AG09309 (cell line): Measurements from ENCODE around the gene ACOX2.
A peak's percentile ranks its signal among the peaks of the same experiment; 100 is the strongest.

ENCODE experiments used
- DNase-seq: peaks from one replicate; pipeline ENCODE4 v3.0.0-alpha.2; 2010; ENCODE audit warnings: low read depth
- H3K4me3 ChIP-seq: 2 replicates; pipeline ENCODE4 v1.5.1; 2011; ENCODE audit warnings: mild to moderate bottlenecking, low read depth, low read length, moderate library complexity; ENCODE audit not compliant: control insufficient read depth
- CTCF ChIP-seq: IDR thresholded peaks from 2 replicates; pipeline ENCODE4 v1.5.1; 2011; ENCODE audit warnings: mild to moderate bottlenecking, low read depth, low read length, inconsistent platforms; ENCODE audit not compliant: insufficient read depth, control insufficient read depth; ENCODE audit errors: missing control alignments

The ACOX2 gene

GRCh38 chr3:58535531-58536500 is 1.2 kb downstream of the ACOX2 start:
- H3K4me3 ChIP-seq, result no peak overlapping the region; the same call in 1 of the 2 replicates
- no peak for TF ChIP-seq CTCF
- DNase-seq, result no peak

DNA sequence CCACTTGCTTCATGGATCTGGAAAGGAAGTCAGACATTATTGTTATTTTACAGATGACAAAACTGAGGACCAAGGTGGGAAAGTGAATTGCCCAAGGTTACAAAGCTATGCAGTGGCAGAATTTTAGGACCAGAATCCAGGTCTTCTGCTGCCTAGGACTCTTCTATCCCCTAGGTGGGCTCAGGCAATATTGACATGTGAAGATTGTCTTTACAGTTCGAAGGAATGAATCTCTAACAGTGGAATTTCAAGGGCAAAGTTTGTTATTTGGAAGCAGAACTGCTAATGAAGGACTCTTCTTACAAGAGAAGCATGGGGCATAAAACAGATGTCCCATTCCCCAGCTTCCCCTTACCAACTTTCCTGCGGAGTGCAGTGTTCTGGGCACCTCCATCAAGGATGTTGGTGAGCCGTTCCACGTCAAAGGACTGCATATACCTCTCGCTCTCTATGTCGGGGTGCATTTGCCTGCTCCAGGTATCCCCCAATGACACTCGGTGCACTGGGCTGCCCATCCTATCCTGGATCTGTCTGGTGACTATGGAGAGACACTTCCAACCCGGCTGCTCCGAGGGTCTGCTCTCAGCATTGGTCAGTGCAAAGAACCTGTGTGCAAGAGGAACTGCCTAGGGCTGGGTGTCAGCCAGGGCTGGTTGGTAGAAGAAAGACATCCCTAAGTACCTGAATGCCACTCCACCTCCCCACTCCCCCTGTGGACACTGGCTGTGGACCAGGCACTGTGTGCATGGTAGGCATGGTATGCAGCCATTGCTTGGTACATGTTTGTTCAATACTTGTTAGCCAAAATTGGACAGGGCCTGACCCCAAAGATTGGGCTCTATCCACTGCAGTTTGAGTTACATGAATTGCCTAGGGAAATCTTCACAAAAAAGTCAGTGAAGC is 2.1 kb downstream of the ACOX2 start:
- no peak for TF ChIP-seq CTCF
- DNase-seq, result no peak
- no peak overlapping the region for H3K4me3 ChIP-seq

DNA sequence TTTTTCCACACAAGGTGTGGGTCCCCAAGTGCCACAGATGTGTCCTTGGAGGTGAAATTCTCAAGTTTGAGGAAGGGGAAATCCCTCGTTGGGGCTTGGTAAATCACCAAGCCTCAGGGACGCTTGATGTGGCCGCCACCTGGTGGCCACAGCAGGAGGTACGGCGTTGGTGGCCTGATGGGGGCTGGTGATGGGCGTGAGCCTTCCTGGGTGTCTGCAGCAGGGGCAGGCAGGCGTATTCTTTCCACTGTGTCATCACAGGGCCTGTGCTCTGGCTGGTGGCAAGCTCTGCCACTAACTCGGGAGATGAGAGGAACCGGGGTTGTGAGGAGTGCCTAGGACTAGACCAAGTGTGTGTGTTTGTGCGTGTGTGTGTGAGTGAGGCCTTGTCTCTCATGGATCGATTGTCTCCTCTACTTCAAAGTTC is 4.2 kb downstream of the ACOX2 start:
- TF ChIP-seq CTCF, result peak; percentile 94
- H3K4me3 ChIP-seq, result no peak overlapping the region
- no peak for DNase-seq

GRCh38 chr3:58531956-58532355 is 5.0 kb downstream of the ACOX2 start:
- H3K4me3 ChIP-seq, result no peak overlapping the region
- TF ChIP-seq CTCF, result peak; percentile 30
- DNase-seq, result no peak

- TF ChIP-seq CTCF, result no peak
- no peak overlapping the region for H3K4me3 ChIP-seq
- no peak for DNase-seq
Measured at GRCh38 chr3:58531555-58531954, 5.4 kb downstream of the ACOX2 start.

GRCh38 chr3:58530354-58530865 is 6.6 kb downstream of the ACOX2 start:
- H3K4me3 ChIP-seq, result no peak overlapping the region
- DNase-seq, result no peak
- TF ChIP-seq CTCF, result no peak
